ENCODE measurements around the gene DUSP28. TPM values are rescaled to one million over a fixed set of nuclear protein-coding genes. Genes with fewer than 3 reads are reported as not detected.
A peak's percentile ranks its signal among the peaks of the same experiment; 100 is the strongest.

The DUSP28 gene
- total and polyA plus RNA-seq, 2 of the 13 experiments (the other 11 are each of a cell fraction or from before 2014, with no cell fraction given) = 5.2 to 8.6 TPM

- TF ChIP-seq ZBTB40 (IDR thresholded peaks at IDR 0.05) (no peak), ZBTB40 (CRISPR knock-in tag; IDR thresholded peaks at IDR 0.05) (peak; percentile 61; the same call in 1 of the 2 replicates), JUN (CRISPR knock-in tag; IDR thresholded peaks at IDR 0.05) (peak; percentile 20; the same call in 1 of the 2 replicates), HHEX (CRISPR knock-in tag; IDR thresholded peaks at IDR 0.05) (no peak), TBX2 (CRISPR knock-in tag; IDR thresholded peaks at IDR 0.05; ENCODE audit: borderline replicate concordance) (peak; percentile 66; the same call in 1 of the 2 replicates), ZNF44 (CRISPR knock-in tag; IDR thresholded peaks at IDR 0.05) (peak; percentile 85; the same call in 1 of the 2 replicates), MBNL3 (CRISPR knock-in tag; conservative IDR thresholded peaks at IDR 0.05) (no peak), ZNF235 (CRISPR knock-in tag; IDR thresholded peaks at IDR 0.05; ENCODE audit: borderline replicate concordance) (no peak), NBN (conservative IDR thresholded peaks at IDR 0.05) (no peak), CAMTA2 (CRISPR knock-in tag; IDR thresholded peaks at IDR 0.05; ENCODE audit: borderline replicate concordance) (0 out of 2 replicates have a peak, but pooled peaks have one; percentile 14), ATF2 (CRISPR knock-in tag; IDR thresholded peaks at IDR 0.05) (peak; percentile 78), JARID2 (CRISPR knock-in tag; IDR thresholded peaks at IDR 0.05; ENCODE audit: insufficient replicate concordance) (no peak), ZFYVE20 (CRISPR knock-in tag; IDR thresholded peaks at IDR 0.05; ENCODE audit: borderline replicate concordance, low read depth) (no peak), HOXA3 (CRISPR knock-in tag; IDR thresholded peaks at IDR 0.05) (peak; percentile 86), U2AF1 (optimal IDR thresholded peaks at IDR 0.05; ENCODE audit: low read depth, low read length) (peak; percentile 51)
- TF ChIP-seq, protein P1, sequence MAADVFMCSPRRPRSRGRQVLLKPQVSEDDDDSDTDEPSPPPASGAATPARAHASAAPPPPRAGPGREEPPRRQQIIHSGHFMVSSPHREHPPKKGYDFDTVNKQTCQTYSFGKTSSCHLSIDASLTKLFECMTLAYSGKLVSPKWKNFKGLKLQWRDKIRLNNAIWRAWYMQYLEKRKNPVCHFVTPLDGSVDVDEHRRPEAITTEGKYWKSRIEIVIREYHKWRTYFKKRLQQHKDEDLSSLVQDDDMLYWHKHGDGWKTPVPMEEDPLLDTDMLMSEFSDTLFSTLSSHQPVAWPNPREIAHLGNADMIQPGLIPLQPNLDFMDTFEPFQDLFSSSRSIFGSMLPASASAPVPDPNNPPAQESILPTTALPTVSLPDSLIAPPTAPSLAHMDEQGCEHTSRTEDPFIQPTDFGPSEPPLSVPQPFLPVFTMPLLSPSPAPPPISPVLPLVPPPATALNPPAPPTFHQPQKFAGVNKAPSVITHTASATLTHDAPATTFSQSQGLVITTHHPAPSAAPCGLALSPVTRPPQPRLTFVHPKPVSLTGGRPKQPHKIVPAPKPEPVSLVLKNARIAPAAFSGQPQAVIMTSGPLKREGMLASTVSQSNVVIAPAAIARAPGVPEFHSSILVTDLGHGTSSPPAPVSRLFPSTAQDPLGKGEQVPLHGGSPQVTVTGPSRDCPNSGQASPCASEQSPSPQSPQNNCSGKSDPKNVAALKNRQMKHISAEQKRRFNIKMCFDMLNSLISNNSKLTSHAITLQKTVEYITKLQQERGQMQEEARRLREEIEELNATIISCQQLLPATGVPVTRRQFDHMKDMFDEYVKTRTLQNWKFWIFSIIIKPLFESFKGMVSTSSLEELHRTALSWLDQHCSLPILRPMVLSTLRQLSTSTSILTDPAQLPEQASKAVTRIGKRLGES (CRISPR knock-in tag; IDR thresholded peaks at IDR 0.05; ENCODE audit: borderline replicate concordance) = no peak
Measured at GRCh38 chr2:240604291-240604938, 44.3 kb downstream of the DUSP28 start (continued).
